Measurements from ENCODE around the gene PRDM13. TPM values are rescaled to one million over a fixed set of nuclear protein-coding genes. Genes with fewer than 3 reads are reported as not detected.
"Not testable (repeated sequence)": the region's sequence is repeated elsewhere in the genome, so short reads cannot be mapped to it uniquely, and the experiment has no call there.

Gene PRDM13
- total RNA-seq, 2 experiments from 2014 or later, result not detected

DNA sequence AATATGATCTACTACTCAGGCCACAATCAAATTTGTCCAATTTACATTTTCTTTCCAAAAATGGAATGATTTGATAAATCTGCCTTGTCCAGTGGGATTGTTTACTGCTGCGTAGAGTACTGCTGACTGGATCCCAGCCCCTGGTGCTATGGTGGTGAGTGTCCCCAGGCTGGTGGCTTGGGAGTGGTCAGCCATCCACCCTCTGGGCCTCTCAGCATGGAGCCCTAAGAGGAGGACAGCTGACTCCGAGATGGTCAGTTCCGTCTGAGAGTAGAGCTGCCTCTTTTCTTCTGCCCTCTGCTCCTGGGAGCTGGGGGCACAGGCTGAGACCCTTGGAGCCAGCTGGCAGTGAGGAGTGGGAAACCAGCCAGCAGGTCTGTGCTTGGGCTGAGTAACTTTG lies 22.7 kb downstream of the PRDM13 start:
- POLR2A ChIA-PET, result no interaction called here
- Mint-ChIP-seq H3K27ac (no peak overlapping the region), H3K36me3 (ENCODE audit: low read depth) (no peaks in the 10 kb centered on the region), H3K9me3 (no peaks in the 10 kb centered on the region), H3K4me1 (ENCODE audit: low read depth) (no peaks in the 10 kb centered on the region), H3K4me3 (no peak overlapping the region), H3K27me3 (peaks cover 25% of the 10 kb centered on the region)
- CTCF ChIA-PET, result no interaction called here
- TF ChIP-seq, protein P1, sequence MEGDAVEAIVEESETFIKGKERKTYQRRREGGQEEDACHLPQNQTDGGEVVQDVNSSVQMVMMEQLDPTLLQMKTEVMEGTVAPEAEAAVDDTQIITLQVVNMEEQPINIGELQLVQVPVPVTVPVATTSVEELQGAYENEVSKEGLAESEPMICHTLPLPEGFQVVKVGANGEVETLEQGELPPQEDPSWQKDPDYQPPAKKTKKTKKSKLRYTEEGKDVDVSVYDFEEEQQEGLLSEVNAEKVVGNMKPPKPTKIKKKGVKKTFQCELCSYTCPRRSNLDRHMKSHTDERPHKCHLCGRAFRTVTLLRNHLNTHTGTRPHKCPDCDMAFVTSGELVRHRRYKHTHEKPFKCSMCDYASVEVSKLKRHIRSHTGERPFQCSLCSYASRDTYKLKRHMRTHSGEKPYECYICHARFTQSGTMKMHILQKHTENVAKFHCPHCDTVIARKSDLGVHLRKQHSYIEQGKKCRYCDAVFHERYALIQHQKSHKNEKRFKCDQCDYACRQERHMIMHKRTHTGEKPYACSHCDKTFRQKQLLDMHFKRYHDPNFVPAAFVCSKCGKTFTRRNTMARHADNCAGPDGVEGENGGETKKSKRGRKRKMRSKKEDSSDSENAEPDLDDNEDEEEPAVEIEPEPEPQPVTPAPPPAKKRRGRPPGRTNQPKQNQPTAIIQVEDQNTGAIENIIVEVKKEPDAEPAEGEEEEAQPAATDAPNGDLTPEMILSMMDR (IDR thresholded peaks at IDR 0.05), result no peak
- ATAC-seq, result no peak
- DNase-seq, result no peak
- intact Hi-C loops (cut with micrococcal nuclease), result no loop called here

DNA sequence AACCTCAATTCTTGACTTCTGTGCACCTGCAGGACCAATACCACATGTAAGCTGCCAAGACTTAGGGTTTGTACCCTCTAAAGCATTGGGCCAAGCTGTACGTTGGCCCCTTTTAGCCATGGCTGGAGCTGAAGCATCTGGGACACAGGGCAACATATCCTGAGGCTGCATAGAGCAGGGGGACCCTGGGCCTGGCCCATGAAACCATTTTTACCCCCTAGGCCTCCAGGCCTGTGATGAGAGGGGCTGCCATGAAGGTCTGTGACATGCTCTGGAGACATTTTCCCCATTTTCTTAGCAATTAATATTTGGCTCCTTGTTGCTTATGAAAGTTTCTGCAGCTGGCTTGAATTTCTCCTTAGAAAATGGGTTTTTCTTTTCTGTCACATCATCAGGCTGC lies 31.0 kb downstream of the PRDM13 start:
- TF ChIP-seq, protein P1 (IDR thresholded peaks at IDR 0.05), result no peak
- no peak for ATAC-seq

DNA sequence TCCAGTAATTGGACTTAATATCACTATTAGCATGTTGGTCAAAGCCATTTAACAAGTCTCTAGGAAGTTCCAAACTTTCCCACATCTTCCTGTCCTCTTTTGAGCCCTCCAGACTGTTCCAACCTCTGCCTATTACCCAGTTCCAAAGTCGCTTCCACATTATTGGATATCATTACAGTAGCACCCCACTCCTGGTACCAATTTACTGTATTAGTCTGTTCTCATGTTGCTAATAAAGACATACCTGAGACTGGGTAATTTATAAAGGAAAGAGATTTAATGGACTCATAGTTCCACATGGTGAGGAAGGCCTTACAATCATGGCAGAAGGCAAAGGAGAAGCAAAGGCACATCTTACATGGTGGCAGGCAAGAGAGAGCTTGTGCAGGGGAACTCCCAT lies 31.7 kb downstream of the PRDM13 start:
- Mint-ChIP-seq H3K27me3 (peaks cover 17% of the 10 kb centered on the region), H3K9me3 (peaks cover 19% of the 10 kb centered on the region)
- DNase-seq; CTCF ChIA-PET; ATAC-seq; POLR2A ChIA-PET; H3K27ac Mint-ChIP-seq; intact Hi-C loops (cut with micrococcal nuclease); H3K4me1 Mint-ChIP-seq (ENCODE audit: low read depth); H3K4me3 Mint-ChIP-seq; H3K36me3 Mint-ChIP-seq (ENCODE audit: low read depth): not testable (repeated sequence)

More for the DNA sequence above, 31.0 kb downstream of the PRDM13 start:
- ChIA-PET CTCF (no interaction called here), POLR2A (no interaction called here)
- Mint-ChIP-seq H3K27ac (no peak overlapping the region), H3K4me3 (no peak overlapping the region), H3K36me3 (ENCODE audit: low read depth) (peaks cover 2% of the 10 kb centered on the region), H3K4me1 (ENCODE audit: low read depth) (no peaks in the 10 kb centered on the region), H3K27me3 (peaks cover 21% of the 10 kb centered on the region), H3K9me3 (peaks cover 19% of the 10 kb centered on the region)
- no peak for DNase-seq
- intact Hi-C loops (cut with micrococcal nuclease), result no loop called here

GRCh38 chr6:99641270-99641669 lies 34.6 kb downstream of the PRDM13 start:
- intact Hi-C loops (cut with micrococcal nuclease), result no loop called here
- CTCF ChIA-PET, result interaction anchor here (1.1 kb wide), 1 partner anchor 52 kb away, joined by 3 read pairs; no protein-coding TSS in a partner anchor

DNA sequence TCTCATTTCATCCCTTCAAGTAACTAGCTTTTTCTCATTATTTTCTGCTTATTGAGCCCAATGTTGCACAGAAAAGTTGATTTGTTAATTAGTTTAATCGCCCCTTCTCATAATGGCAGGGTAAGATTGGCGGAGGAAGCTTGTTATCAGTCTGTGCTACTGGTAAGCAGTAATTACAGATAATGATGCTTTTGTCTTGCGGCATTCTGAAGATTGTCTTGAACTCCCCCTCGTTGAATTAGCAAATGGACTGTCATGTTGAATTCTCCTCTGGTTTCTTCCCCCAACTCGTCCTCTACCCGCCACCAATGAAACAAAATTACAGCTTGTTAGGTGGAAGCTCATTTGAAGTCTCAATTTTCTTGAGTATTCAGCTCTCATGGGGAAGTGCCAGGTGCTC lies 39.4 kb downstream of the PRDM13 start:
- DNase-seq, result no peak
- no peak overlapping the region for H3K27ac Mint-ChIP-seq
- no peak for ATAC-seq
- H3K27me3 Mint-ChIP-seq, result peaks cover 18% of the 10 kb centered on the region
- intact Hi-C loops (cut with micrococcal nuclease), result no loop called here
- ChIA-PET POLR2A (no interaction called here), CTCF (no interaction called here)
- no peak overlapping the region for H3K4me3 Mint-ChIP-seq
- H3K36me3 Mint-ChIP-seq (ENCODE audit: low read depth), result no peaks in the 10 kb centered on the region
- no peaks in the 10 kb centered on the region for H3K9me3 Mint-ChIP-seq
- TF ChIP-seq, protein P1 (IDR thresholded peaks at IDR 0.05), result no peak
- H3K4me1 Mint-ChIP-seq (ENCODE audit: low read depth), result no peaks in the 10 kb centered on the region

More at GRCh38 chr6:99641270-99641669, 34.6 kb downstream of the PRDM13 start:
- Mint-ChIP-seq H3K4me1 (ENCODE audit: low read depth) (no peaks in the 10 kb centered on the region), H3K27me3 (peaks cover 22% of the 10 kb centered on the region), H3K9me3 (peaks cover 19% of the 10 kb centered on the region), H3K27ac (no peak overlapping the region), H3K4me3 (no peak overlapping the region), H3K36me3 (ENCODE audit: low read depth) (peaks cover 2% of the 10 kb centered on the region)
- ATAC-seq (no peak), DNase-seq (no peak)
- TF ChIP-seq, protein P1 (IDR thresholded peaks at IDR 0.05), result no peak
- POLR2A ChIA-PET, result no interaction called here

GRCh38 chr6:99650091-99650571 lies 43.5 kb downstream of the PRDM13 start:
- H3K36me3 Mint-ChIP-seq (ENCODE audit: low read depth); H3K4me3 Mint-ChIP-seq; H3K9me3 Mint-ChIP-seq; CTCF ChIA-PET; DNase-seq; intact Hi-C loops (cut with micrococcal nuclease); ATAC-seq; H3K4me1 Mint-ChIP-seq (ENCODE audit: low read depth); POLR2A ChIA-PET; H3K27ac Mint-ChIP-seq: not testable (repeated sequence)
- peaks cover 17% of the 10 kb centered on the region for H3K27me3 Mint-ChIP-seq
